Upper lobe of left lung (tissue), 6 donors: ENCODE results near the gene FHDC1. TPM values are rescaled to one million over a fixed set of nuclear protein-coding genes. Genes with fewer than 3 reads are reported as not detected.
A peak's percentile ranks its signal among the peaks of the same experiment; 100 is the strongest.

Source experiments
- ATAC-seq, 2 donors: fragments of 200-7000 bp; cut with Tn5 transposase; one replicate each; pipeline ENCODE4 v1.9.1; 2022; ENCODE audit warnings: mild to moderate bottlenecking in 2 of 2, moderate library complexity in 2 of 2; ENCODE audit not compliant: low FRiP score in 2 of 2
- DNase-seq, 2 donors: peaks; one replicate each; pipeline ENCODE4 v3.0.0-alpha.2; 2019 to 2020
- H3K27ac ChIP-seq, 4 donors: fragments of 200-600 bp; sonication (generic); one replicate each; pipeline ENCODE4 v1.5.1; 2016 to 2019
- H3K27me3 ChIP-seq, 4 donors: fragments of 200-600 bp; sonication (generic); one replicate each; pipeline ENCODE4 v1.5.1; 2017 to 2019
- H3K36me3 ChIP-seq, 4 donors: fragments of 200-600 bp; sonication (generic); one replicate each; pipeline ENCODE4 v1.5.1; 2016 to 2019
- H3K4me1 ChIP-seq, 4 donors: fragments of 200-600 bp; sonication (generic); one replicate each; pipeline ENCODE4 v1.5.1; 2018 to 2019
- H3K4me3 ChIP-seq, 4 donors: fragments of 200-600 bp; sonication (generic); one replicate each; pipeline ENCODE4 v1.5.1; 2017 to 2019; ENCODE audit warnings: mild to moderate bottlenecking in 2 of 4, moderate library complexity in 1 of 4
- H3K9me3 ChIP-seq, 4 donors: fragments of 200-600 bp; sonication (generic); one replicate each; pipeline ENCODE4 v1.5.1; 2018 to 2019
- EP300 ChIP-seq, 4 donors: sonication (generic); formaldehyde crosslinking; IDR thresholded peaks; one replicate each; pipeline ENCODE4 v1.5.1; 2017; ENCODE audit warnings: antibody characterized with exemption in 4 of 4, control low read depth in 2 of 4
- POLR2A ChIP-seq, 4 donors: fragments of 450-650 bp; IDR thresholded peaks; one replicate each; pipeline ENCODE4 v1.5.1; 2016 to 2017; ENCODE audit warnings: antibody characterized with exemption in 4 of 4, mild to moderate bottlenecking in 2 of 4
- POLR2AphosphoS5 ChIP-seq, 2 donors: sonication (generic); formaldehyde crosslinking; IDR thresholded peaks; one replicate each; pipeline ENCODE4 v1.5.1; 2017; ENCODE audit warnings: antibody characterized with exemption in 2 of 2
- WGBS, 2 donors: methylation state at CpG; one replicate each; pipeline ENCODE4 v1.1.5; 2017 to 2018; 5-methylcytosine and 5-hydroxymethylcytosine counted together
- total RNA-seq, 6 donors: library from RNA; depleted of rRNA in 4 of 6; stranded (reverse); fragments of >200 nt in 4 of 6; gene quantifications; one replicate each; pipeline versions ENCODE4 v1.1.0 to v1.2.1, GENCODE V29; 2016 to 2021
- TF ChIP-seq, protein P1 (sequence below), 6 experiments: fragments of 450-650 bp in 4 of 6; fragments of 200-600 bp in 2 of 6; sonication (generic) in 2 of 6; IDR thresholded peaks; one replicate each; pipeline ENCODE4 v1.5.1; 2016 to 2019; ENCODE audit warnings: antibody characterized with exemption in 6 of 6
- donor health status: DM: no; HTN: no; CAD: no; lungs with moderate emphysema.
- donor health status: DM: no; HTN: yes; CAD: no; lungs with severe emphysema.

Gene FHDC1
- total RNA-seq, 6 donors from 2014 or later = 23.3 to 44.7 (median 29.7) TPM

DNA sequence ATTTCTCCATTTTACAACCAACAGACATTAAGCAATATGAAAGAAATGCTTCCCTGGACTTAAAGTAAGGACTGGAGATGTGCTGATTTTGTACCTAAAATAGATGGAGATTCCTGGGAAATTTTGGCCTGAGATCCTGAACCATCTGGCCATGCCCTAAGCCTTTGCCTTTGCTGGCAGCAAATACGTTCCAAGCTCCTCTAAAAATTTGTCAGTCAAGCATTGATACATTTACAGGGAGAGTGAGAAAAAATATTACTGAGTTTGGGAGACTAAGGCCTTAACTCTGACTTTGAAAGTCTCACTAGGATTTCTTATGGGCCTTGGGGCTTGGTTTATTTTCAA, 63.9 kb downstream of the FHDC1 start:
- Histone ChIP-seq H3K27me3 (no peaks in the 10 kb centered on the region), H3K27ac (no peak overlapping the region), H3K36me3 (no peaks in the 10 kb centered on the region), H3K4me1 (peaks cover 3 to 12% (median 9%) of the 10 kb centered on the region in 4 donors), H3K4me3 (no peak overlapping the region), H3K9me3 (no peaks in the 10 kb centered on the region)
- ATAC-seq (no peak), DNase-seq (no peak)
- TF ChIP-seq POLR2AphosphoS5 (IDR thresholded peaks at IDR 0.05) (no peak), EP300 (IDR thresholded peaks at IDR 0.05) (no peak), POLR2A (IDR thresholded peaks at IDR 0.05) (no peak)
- TF ChIP-seq, protein P1, sequence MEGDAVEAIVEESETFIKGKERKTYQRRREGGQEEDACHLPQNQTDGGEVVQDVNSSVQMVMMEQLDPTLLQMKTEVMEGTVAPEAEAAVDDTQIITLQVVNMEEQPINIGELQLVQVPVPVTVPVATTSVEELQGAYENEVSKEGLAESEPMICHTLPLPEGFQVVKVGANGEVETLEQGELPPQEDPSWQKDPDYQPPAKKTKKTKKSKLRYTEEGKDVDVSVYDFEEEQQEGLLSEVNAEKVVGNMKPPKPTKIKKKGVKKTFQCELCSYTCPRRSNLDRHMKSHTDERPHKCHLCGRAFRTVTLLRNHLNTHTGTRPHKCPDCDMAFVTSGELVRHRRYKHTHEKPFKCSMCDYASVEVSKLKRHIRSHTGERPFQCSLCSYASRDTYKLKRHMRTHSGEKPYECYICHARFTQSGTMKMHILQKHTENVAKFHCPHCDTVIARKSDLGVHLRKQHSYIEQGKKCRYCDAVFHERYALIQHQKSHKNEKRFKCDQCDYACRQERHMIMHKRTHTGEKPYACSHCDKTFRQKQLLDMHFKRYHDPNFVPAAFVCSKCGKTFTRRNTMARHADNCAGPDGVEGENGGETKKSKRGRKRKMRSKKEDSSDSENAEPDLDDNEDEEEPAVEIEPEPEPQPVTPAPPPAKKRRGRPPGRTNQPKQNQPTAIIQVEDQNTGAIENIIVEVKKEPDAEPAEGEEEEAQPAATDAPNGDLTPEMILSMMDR (IDR thresholded peaks at IDR 0.05) = no peak
- 65 to 69% methylated on average over 1 of the region's 1 CpG for WGBS, 2 donors

DNA sequence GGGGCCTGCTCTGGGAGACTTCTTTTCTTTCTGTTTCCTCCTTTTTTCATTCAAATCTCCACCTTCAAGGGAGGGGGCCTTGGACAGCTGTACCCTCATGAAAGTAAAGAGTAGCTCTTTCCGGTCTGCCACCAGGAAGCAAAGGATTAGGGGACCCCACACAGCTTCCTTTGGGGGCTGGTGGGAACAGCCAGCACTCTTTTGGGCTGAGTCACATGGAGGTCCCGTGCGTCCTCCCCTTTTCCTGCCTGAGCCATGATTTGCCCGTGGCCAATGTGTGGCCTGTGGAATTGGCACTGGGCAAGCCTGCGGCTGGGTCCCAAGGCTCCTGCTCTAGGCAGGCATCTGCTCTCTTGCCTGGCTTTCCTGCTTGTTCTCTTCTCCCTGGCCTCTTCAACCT, 65.5 kb downstream of the FHDC1 start:
- ATAC-seq (no peak), DNase-seq (no peak)
- TF ChIP-seq POLR2AphosphoS5 (IDR thresholded peaks at IDR 0.05) (no peak), POLR2A (IDR thresholded peaks at IDR 0.05) (no peak), EP300 (IDR thresholded peaks at IDR 0.05) (no peak)
- TF ChIP-seq, protein P1 (IDR thresholded peaks at IDR 0.05) = no peak
- H3K4me1 ChIP-seq = peaks cover 0 to 1% (median 0%) of the 10 kb centered on the region in 4 donors
- no peak overlapping the region for H3K4me3 ChIP-seq
- no peaks in the 10 kb centered on the region for H3K9me3 ChIP-seq
- no peaks in the 10 kb centered on the region for H3K27me3 ChIP-seq
- H3K36me3 ChIP-seq = no peaks in the 10 kb centered on the region
- WGBS, 2 donors = 78 to 80% methylated on average over 5 of the region's 5 CpGs
- no peak overlapping the region for H3K27ac ChIP-seq

DNA sequence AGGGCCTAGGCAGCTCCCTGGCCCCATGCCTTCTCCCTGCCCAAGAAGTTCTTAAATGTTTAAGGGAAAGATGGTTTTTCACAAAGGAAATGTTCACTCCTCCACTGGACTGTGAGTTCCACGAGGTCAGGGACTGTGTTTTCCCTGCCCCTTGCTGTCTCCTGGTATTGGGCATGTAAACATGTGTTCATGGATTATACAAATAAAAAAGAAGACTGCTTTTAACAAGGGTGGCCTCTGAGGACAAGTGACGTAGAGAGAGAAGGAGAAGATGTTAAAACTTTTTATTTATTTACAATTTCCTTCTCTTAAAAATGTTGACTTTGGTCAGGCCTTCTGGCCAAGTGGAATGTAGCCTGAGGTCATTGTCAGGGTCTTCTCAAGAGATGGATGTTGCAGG, 66.0 kb downstream of the FHDC1 start:
- DNase-seq (no peak), ATAC-seq (no peak)
- no peak for TF ChIP-seq POLR2A (IDR thresholded peaks at IDR 0.05)
- TF ChIP-seq EP300 (IDR thresholded peaks at IDR 0.05) = no peak
- TF ChIP-seq, protein P1 (IDR thresholded peaks at IDR 0.05) = no peak
- no peak for TF ChIP-seq POLR2AphosphoS5 (IDR thresholded peaks at IDR 0.05)
- no peaks in the 10 kb centered on the region for H3K9me3 ChIP-seq
- 34% methylated on average over 2 of the region's 2 CpGs for WGBS, 2 donors
- no peak overlapping the region for H3K4me3 ChIP-seq
- no peaks in the 10 kb centered on the region for H3K36me3 ChIP-seq
- H3K27ac ChIP-seq = no peak overlapping the region
- H3K4me1 ChIP-seq = no peaks in the 10 kb centered on the region
- H3K27me3 ChIP-seq = no peaks in the 10 kb centered on the region

DNA sequence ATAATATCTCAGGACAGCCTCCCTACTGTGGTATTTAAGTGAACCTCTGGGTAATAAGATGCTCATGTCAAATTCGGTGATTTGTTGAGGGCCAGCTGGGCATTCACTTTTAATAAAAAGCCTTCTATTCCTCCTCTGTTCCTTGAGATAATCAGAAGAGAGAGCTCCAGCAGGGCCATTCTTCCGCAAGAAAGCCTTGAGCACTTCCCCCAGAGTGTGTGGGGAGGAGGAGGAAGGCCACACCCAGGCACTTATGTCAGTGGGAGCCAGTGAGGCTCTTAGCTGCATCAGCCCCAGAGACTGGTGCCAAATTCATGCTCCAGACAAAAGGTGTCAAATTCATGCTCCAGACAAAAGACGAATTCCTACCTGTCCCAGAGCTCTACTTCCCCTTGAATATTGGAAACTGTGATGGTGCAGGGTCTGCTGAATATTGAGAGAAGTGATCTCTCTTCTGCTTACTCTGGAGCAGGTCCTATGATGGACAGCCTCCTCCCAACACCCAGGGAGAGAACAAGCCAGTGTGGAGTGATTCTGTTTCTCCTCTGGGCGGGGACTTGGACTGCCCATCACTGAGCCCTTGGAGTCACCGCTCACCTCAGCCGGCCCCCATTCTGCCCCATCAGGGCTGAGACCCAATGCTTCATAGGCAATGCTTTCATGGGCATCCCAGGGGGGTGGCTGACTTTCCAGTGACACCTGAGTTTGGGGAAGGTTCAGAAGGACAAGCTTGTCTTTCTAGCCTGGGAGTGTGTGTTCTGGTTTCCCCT, 68.1 kb downstream of the FHDC1 start:
- no peaks in the 10 kb centered on the region for H3K4me1 ChIP-seq
- H3K4me3 ChIP-seq = no peak overlapping the region
- TF ChIP-seq, protein P1 (IDR thresholded peaks at IDR 0.05) = no peak
- TF ChIP-seq EP300 (IDR thresholded peaks at IDR 0.05) = no peak
- WGBS, 2 donors = 70 to 73% methylated on average over 6 of the region's 6 CpGs
- no peaks in the 10 kb centered on the region for H3K27me3 ChIP-seq
- H3K9me3 ChIP-seq = no peaks in the 10 kb centered on the region
- DNase-seq = no peak
- peak in 1 of 2 donors; percentile 29 for ATAC-seq
- H3K36me3 ChIP-seq = no peaks in the 10 kb centered on the region
- H3K27ac ChIP-seq = no peak overlapping the region

DNA sequence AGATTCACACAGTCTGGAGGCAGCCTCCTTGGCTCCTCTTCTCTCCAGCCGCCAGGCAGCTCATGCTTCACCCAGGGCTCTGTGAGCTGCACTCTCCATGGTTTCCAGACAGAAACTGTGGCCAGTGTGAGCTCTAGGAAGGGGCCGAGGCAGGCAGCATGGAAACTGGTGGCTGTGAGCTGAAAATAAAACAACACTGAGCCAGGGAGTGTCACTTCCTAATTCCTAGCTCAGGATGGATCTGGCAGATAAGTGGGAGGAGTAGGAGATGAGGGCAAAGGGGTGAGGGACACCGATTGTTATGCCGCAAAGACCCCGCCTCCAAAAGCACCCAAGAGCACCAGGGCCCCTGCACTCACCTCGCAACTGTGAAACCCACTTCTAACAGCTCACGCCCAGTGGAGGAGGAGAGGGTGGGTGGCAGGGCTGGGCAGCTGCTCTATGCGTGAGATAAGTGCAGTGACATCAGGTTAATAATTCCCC, 69.8 kb downstream of the FHDC1 start:
- TF ChIP-seq, protein P1 (IDR thresholded peaks at IDR 0.05) = no peak
- TF ChIP-seq EP300 (IDR thresholded peaks at IDR 0.05) (no peak), POLR2A (IDR thresholded peaks at IDR 0.05) (no peak), POLR2AphosphoS5 (IDR thresholded peaks at IDR 0.05) (no peak)
- H3K4me1 ChIP-seq = no peaks in the 10 kb centered on the region

More for the DNA sequence above, 69.8 kb downstream of the FHDC1 start:
- no peaks in the 10 kb centered on the region for H3K9me3 ChIP-seq
- no peak overlapping the region for H3K4me3 ChIP-seq
- H3K27me3 ChIP-seq = no peaks in the 10 kb centered on the region
- no peaks in the 10 kb centered on the region for H3K36me3 ChIP-seq
- H3K27ac ChIP-seq = no peak overlapping the region
- WGBS, 2 donors = 55 to 61% methylated on average over 8 of the region's 8 CpGs
- ATAC-seq (peak in 1 of 2 donors; percentile 12), DNase-seq (no peak)
